ENCODE data around the gene CNDP2.
"Not testable (repeated sequence)": the region's sequence is repeated elsewhere in the genome, so short reads cannot be mapped to it uniquely, and the experiment has no call there.

Gene CNDP2

DNA sequence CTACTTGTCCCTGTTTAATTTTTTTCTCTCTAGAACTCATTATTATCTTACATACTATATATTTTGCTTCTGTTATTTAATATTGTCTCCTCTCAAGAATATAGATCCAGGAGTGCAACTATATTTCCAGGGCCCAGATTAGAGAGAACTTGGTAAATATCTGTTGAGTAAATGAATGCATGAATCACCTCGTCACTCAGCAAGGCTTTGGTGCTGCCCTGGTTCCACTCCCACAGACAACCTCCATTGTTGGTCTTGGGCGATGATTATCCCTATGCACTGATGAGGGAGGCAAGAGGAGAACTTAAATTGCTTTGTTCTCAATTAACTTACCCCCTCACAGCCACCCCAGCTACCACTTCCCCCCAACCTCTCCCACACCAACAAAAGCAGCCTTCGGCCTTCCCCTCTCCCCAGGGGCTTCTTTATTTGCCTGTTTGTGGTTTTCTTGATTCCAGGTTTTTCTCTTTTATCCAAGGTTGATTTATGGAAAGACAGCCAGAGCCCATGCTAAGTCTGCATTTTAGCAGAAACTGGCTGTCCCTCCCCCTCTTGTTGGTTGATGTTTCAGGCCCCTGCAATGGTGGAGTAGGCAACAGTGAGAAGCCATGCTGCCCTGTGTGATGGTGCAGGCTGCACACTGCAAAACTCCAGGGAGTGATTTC, 22.1 kb upstream of the CNDP2 start:
- DNase-seq = no peak

- DNase-seq = peak in 1 of 2 experiments; percentile 24
Observed at GRCh38 chr18:74476140-74476539, 20.0 kb upstream of the CNDP2 start.

DNA sequence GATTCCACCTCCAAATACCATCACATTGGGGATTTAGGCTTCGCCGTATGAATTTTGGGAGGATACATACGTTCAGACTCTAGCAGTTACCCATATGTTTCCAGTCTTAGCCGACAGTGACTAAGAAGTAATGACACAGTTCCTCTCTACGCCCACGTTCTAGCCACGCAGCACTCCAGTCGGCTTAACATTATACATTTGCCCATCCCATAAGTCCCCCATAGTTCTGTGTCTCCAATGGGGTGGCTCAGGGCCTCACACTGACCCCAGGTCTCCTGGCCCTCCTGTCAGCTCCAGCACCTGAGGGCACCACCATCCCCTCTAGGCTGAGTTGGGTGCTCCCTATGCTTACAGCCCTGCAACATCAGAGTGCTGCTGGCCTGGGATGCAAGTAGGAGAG, 18.4 kb upstream of the CNDP2 start:
- DNase-seq = no peak

DNA sequence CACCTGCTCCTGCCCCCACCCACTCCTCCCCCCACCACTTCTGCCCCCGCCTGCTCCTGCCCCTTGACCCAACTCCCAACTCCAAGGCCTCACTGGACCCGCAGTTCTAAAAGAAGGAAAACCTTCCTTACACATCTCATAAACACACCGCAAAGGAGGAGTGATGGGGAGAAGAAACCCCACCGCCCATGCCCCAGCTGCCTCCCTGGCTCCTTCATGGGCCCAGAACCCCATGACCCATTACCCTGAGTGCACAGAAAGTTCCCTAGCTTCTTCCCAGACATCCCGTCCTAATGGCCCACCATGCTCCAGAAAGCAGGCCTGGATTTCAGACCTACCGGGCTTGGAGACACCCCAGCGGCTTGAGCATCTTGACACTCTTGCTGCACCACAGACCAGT, 17.8 kb upstream of the CNDP2 start:
- no peak for DNase-seq

DNA sequence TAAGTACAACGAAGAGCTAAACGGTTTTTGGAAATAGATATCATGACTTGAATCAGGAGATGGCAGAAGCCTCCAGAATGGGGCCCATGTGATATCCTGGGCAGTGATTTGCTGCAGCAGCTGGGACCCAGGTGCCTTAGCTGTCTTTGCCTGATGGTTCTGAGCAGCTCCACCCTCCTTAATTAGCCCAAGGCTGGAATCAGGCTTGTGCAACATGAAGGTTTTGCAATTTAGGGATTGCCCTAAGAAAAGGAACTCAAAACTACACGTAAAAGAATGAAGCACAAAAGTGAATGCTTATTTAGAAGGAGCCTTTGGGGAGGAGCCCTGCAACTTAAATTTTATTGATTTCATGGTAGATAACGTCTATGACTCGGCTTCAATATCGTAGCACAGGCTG, 17.3 kb upstream of the CNDP2 start:
- no peak for DNase-seq

DNA sequence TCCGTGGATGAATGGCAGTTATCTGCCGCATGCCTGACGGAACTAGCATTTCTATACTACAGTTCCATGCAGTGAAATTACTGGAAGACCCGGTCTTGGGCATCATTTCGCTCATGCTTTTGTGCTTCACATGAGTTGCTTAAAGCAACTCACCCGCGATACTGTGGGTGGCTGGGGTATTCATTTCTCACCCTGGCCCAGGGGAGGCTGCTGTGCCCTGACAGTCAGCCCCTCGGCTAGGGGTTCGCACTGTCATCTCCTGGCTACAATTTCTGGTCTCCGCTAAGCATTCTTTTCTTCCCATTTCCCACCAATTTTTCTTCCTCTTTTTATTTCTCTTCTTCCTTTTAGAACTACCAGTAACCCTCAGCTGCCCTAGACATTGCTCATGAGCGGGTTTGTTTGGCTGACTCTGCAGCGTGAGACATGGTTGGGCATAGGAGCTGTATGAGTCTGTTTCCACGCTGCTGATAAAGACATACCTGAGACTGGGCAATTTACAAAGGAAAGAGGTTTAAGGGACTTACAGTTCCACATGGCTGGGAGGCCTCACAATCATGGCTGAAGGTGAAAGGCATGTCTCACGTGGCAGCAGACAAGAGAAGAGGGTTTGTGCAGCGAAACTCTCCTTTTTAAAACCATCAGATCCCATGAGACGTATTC, 16.5 kb upstream of the CNDP2 start:
- DNase-seq = no peak

DNA sequence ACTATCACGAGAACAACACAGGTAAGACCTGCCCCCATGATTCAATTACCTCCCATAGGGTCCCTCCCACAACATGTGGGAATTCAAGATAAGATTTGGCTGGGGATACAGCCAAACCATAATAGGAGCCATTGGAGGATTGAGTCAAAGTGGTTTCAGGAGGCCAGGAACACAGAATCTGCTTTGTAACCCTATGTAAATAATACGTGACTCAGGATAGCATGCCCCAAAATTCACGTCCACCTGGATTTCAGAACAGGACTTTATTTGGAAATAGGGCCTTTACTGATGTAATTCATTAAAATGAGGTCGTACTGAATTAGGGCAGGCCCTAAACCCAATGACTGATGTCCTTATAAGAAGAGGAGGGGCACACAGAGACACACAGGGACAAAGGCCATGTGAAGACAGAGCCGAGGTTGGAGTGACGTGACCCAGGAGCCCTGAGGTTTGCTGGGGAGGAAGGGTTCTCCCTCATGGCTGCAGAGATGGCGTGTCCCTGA, 16.0 kb upstream of the CNDP2 start:
- no peak for DNase-seq

DNA sequence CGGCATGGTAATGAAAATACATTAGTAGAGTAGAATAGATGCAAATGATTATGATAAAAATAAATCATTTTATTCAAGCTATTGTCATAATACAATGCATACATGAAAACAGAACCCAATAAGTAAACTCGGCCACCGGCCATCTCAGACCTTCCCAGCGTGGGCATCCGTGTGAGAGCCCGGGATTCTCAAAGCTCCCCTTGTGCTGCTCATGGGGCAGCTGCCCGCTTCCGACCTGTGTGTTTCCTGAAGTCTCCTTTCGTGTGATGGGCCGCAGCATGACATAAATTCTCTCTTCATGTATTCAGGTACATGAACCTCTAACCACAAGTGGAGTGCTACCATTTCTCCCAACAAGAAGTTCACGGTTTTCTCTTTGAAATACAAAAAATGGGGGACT, 13.5 kb upstream of the CNDP2 start:
- no peak for DNase-seq

GRCh38 chr18:74486119-74486849, 9.9 kb upstream of the CNDP2 start:
- no peak for DNase-seq

GRCh38 chr18:74488354-74488753, 7.8 kb upstream of the CNDP2 start:
- no peak for DNase-seq

DNA sequence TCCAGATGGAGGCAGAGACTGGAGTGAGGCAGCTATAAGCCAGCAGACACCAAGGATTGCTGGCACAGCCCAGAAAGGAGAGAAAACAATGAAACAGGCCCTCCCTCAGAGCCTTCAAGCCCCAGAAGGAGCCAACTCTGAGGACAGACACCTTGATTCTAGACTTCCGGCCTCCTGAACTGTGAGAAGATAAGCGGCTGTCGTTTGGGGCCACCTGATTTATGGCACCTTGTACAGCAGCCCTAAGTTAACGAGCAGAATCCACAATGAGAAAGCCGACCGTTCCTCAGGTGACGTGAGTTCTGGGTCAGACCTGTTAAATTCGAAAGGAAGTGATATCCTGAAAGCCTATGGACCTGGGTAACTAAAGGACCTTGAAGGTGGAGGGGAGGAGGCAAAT, 7.3 kb upstream of the CNDP2 start:
- no peak for DNase-seq

DNA sequence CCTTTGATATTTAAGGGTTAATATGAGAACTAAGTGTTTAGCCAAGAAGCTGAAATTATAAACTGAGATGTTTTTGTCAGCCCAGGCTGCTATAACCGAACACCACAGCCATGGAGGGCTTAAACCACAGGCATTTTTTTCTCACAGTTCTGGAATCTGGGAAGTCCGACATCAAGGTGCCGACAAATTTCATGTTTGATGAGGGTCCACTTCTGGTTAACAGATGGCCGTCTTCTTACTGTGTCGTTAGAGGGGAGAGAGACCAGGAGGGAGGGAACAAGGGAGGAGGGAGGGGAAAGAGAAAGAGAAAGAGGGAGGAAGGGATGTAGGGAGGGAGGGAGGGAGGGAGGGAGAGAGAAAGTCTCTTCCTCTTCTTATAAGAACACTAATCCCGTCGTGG, 6.5 kb upstream of the CNDP2 start:
- DNase-seq = peak; percentile 25 to 42

DNA sequence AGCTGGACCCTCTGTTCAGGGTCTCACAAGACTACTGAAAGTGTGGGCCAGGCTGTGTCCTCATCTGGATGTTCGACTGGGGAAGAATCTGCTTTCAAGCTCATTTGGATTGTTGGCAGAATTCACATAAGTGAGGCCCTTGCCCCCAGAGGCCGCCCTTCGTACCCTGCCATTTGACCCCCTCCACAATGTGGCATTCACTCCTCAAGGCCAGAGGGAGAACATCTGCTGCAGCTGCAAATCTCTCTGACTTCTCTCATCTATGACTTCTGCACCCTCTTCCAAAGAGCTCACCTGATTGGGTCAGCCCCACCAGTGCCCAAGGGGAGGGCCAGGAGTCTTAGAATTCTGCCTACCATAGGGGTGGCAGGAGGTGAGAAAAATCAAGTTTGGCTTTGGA, 3.9 kb upstream of the CNDP2 start:
- DNase-seq = no peak

DNA sequence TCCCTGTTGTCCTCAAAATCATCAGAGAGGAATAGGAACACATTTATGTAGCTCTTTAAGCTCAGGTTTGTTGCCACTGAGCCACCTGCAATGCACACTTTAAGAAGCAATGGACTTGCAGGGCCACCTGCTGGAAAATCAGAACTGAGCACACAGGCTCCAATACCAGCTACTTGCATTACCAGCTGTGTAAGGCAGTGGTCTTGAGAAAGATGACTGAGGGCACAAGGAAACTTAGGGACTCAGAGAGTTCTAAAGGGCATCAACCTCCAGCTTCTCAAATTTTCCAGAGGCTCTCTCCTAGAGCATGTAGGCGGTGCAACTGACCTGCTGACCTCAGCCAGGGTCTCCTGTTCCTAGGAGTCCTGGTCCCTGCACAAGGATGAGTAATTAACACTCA, 2.5 kb upstream of the CNDP2 start:
- peak; percentile 24 to 73 for DNase-seq

- no peak for DNase-seq
Observed at GRCh38 chr18:74494514-74494913, 1.6 kb upstream of the CNDP2 start.

DNA sequence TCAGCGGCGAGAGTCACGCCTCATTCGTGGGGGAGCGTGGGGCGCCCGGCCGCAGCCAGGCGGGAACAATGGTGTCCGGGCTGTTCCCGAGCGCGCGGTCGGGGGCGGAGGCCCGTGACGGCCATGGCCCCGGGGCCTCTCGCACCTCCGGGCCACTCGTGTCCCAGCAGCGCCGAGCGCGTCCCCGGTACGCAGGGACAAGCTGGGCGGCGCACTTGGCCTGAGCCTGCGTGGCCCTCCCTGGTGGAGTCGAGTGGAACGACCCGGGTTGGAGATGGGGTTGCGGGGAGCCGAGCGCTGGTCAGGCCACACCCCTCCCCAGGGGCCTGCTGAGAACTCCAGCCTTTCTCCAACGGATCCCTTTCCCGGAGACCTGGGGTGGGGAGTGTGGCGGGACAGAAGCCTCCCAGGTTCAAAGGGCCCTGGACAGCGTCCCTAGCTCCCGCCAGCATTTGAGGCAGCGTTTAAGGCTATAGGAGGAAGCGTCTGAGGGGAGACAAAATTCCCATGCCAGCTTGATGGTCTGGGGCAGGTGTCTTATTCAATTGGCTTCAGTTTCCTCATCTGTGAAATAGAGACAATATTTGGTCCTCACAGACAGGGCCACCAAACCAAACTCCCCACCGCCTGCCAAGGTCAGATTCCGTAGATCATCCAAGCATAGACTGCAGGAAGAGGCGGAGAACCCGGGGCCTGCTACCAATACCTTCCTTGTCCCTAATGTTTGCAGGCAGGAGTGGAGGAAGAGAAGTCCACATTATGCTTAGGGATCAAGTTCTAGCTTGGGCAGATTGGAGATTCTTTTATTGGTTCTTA, 553 bp downstream of the CNDP2 start:
- DNase-seq = peak in 1 of 2 experiments; percentile 45

GRCh38 chr18:74497324-74497676, 1.1 kb downstream of the CNDP2 start:
- no peak for DNase-seq

GRCh38 chr18:74497778-74498177, 1.6 kb downstream of the CNDP2 start:
- no peak for DNase-seq

DNA sequence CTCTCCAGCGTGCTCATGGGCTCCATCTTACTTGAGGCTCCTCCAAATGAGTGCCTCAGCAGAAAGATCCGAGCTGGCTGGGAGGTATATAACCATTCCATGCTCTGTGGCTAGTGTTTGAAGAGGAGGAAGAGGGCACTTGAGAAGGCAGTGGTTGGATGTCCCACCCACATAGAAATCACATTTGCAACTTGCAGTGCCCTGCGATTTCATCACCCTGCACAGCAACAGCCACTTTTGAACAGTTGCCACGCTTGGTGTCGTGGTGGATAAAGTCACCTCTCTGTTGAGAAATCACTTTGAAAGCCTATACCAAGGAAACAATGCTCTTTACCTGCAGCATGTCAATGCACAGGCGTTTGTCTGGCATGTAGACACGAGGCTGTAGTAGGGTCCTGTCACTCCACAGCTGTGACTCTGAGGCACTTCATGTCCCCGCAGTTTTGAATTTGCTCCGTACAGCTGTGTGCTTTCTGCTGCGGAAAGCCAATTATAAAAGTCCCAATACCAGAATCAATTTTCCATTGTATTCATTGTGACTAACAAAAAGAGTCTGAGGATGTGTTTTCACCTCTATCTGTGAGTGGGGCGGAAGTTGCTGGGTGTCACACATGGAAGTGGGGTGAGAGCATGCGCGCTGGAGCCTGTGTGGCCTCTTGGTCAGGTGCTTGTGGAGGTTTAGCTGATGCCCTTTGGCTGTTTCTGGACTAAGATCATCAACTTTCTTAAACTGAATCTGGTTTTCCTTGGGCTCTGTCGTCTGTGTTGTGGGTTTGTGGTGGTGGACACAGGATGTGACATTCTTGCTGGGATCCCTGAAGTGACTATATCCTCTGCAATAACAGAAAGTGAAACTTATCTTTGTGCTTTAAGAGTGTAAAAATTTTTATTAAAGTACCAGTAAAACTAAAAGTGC, 2.8 kb downstream of the CNDP2 start:
- no peak for DNase-seq

GRCh38 chr18:74499633-74500032, 3.5 kb downstream of the CNDP2 start:
- DNase-seq = no peak

DNA sequence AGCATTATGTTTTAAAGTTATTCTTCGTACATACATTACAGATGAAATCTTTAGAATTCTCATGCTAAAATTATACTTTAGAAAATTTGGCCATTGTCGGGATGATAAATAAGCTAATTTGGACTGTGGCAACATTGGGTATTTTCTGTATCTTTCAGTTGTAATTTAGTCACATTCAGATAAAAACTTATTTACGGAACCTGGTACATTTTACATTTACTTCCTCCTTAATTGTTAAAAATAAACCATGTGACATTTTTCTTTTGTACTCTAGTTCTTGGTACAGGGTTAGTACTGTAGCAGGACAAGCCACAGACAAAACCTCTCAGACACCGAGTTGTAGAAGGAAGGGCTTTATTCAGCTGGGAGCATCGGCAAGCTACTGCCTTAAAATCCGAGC, 4.2 kb downstream of the CNDP2 start:
- DNase-seq = no peak

GRCh38 chr18:74500774-74501173, 4.6 kb downstream of the CNDP2 start:
- DNase-seq = not testable (repeated sequence)

Measured in NCI-H524 (cell line).